GM19043 (cell line): ENCODE measurements around the gene TSEN34.
"Not testable (repeated sequence)": the region's sequence is repeated elsewhere in the genome, so short reads cannot be mapped to it uniquely, and the experiment has no call there.

Experiments used
- ATAC-seq: cut with Tn5 transposase; IDR thresholded peaks from one replicate; pipeline ENCODE4 v1.9.1; 2021; ENCODE audit warnings: low read depth; ENCODE audit not compliant: unreplicated experiment

Gene TSEN34

DNA sequence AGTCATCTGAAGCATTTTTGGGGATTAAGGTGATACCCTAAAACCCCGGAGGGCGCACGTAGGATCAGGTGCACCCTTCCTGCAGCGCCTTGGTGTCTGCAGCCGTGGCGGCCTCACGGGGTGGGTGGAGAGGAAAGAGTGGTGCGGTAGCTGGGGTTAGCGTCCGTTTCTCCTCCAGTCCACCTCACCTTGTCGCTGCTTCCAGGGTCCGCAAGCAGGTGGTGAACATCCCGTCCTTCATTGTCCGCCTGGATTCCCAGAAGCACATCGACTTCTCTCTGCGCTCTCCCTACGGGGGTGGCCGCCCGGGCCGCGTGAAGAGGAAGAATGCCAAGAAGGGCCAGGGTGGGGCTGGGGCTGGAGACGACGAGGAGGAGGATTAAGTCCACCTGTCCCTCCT lies 16.1 kb downstream of the TSEN34 start:
- not testable (repeated sequence) for ATAC-seq

DNA sequence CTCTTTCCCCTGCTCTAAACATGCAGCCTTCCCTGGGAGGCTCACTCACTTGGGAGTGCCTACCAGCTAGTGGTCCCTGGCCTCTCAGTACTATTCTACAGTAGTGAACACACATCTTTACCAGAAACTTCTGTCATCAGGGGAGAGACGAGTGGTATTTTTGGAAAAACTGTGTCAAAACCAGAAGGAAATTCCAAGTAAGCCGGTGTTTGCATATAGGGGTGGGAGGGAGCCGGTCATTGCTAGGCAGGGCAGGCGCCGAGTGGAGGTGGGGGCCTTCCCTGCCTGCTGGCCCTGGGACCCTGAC lies 16.5 kb downstream of the TSEN34 start:
- no peak for ATAC-seq

DNA sequence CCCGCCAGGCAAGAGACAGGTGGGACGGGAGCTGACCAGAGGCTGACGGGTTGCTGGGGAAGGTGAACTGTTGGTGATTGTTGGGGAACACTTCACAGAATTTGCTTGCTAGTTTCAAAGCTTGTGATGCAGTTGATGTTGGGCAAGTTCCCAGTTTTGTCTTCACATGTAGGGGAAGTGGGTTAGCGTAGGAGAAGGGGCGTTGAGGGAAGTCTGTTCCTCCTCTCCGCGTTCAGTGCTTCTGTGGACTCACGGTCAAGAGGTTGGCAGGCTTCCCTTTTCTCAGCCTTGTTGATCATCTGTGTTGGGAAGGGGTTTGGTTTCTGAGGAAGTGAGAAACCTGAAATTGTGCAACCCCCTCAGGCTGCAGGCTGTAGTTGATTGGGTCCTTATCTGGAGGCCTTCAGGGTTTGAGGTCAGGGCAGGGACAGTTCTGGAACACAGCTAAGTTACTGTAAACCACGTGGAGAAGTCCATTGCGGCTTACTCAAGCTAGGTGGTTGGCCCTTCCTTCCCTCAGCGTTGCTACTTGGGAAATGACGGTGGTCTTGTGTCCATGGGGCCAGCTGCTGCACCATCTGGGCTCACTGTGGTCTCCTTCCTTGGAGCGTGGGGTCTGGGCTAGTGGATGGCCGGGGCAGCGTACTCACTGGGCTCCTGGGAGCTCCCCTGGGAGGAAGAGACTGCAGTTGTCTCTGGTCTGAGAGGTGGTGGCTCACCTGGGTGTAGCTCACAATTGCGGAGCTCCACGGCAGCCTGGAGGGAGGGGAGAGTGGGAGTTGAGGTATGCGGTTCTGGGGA lies 17.1 kb downstream of the TSEN34 start:
- ATAC-seq, result peak; percentile 39

DNA sequence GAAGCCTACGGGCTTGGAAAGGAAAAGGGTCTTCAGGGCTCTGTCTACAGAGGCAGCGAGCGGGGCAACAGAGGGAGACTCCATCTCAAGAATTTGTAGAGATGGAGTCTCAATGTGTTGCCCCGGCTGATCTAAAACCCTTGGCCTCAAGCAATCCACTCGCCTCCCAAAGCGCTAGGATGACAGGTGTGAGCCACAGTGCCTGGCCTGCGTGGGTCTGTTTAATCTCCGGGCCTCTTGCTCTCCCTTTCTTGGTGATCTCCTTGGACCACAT lies 17.6 kb downstream of the TSEN34 start:
- no peak for ATAC-seq

DNA sequence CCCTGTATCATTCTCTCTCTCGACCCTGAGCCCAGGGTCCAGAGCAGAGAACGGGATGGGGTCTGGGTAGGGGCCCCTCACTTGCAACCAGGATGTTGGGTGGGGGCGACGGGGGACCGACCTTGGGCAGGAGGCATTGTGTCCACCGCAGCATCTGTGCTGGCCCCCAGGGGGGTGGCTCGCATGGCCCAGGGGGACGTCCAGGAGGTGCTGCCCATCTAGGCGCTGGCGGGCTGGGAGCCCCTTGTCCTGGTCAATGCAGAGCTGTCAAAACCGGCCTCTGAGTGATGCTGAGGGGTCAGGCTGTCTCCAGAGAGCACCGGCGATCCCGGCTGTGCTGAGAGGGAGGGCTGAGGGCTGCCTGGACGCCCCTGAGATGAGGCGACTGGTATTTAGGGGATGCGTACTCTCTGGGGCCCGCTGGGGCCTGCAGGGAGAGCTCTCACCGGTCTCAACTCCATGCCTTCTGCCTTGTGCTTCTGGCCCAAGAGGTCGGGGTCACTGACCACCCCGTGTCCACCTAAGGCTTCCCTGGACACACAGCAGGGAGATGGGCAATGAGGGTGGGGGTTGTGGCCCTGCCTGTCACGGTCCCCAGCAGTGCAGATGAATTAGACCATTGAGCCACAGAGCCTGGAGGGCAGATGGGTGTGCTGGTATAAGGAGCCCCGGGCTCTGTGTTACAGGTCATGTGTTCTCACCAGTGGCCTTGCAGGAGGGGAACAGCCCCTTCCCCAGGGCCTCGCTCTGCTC lies 18.1 kb downstream of the TSEN34 start:
- ATAC-seq, result no peak

DNA sequence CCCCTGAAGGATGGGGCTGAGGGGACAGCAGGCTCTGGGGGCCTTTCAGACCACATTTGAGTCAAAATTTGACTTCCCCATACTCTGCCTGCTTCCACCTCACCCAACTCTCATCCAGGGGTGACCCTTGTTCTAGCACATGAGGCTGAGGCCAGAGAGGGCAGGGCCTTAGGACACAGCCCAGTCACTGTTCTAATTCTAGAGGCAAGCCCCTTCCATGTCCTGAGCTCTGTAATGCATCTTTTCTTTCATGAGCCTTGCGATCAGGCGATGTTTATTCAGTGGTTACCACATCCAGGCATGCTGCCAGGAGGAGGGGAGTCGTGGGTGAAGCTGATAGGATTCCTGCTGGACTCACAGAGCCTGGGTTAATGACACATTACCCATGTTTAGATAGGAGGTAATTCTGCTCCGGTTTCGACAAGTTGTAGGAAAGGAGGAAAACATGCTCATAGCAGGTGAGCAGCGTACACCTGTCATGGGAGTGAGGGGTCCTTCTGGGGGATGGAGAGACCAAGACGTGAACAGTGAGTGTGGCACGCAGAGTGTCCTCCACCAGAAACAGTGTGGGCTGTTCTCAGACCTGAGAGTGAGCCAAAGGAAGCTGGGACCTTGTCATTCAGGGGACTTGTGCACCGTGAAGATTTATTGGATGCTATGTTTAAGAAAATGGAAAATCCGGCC lies 18.8 kb downstream of the TSEN34 start:
- ATAC-seq, result no peak

DNA sequence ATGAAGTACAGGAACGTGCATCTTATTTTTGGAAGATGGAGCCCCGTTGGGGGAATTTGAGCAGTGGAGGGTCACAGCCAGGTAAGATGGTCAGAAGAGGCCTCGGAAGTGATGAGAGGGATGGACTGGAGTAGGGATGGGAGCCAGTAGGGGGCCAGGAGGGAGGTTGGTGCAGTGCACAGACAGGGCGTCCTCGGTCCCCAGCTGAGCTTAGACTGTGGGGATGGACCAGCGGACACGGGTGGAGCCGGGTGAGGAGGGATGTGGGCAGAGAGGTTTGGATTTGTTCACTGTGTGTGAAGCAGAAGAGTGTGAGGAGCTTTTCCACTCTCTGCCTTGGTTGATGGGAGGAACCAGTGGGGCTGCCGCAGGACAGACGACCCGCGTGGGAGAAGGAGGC lies 20.1 kb downstream of the TSEN34 start:
- no peak for ATAC-seq

DNA sequence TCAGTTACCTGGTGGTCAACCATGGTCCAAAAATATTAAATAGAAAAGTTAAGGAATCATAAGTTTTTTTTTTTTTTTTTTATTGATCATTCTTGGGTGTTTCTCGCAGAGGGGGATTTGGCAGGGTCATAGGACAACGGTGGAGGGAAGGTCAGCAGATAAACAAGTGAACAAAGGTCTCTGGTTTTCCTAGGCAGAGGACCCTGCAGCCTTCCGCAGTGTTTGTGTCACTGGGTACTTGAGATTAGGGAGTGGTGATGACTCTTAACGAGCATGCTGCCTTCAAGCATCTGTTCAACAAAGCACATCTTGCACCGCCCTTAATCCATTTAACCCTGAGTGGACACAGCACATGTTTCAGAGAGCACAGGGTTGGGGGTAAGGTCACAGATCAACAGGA lies 23.1 kb downstream of the TSEN34 start:
- ATAC-seq, result not testable (repeated sequence)

DNA sequence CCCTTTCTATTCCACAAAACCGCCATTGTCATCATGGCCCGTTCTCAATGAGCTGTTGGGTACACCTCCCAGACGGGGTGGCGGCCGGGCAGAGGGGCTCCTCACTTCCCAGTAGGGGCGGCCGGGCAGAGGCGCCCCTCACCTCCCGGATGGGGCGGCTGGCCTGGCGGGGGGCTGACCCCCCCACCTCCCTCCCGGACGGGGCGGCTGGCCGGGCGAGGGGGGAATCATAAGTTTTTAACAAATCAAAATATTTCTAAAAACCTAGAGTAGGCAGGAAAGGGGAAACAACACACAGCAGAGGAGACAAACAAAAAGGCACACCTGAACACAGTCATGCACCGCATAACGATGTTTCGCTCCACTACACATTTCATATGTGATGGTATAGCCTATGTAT lies 23.6 kb downstream of the TSEN34 start:
- ATAC-seq, result not testable (repeated sequence)

DNA sequence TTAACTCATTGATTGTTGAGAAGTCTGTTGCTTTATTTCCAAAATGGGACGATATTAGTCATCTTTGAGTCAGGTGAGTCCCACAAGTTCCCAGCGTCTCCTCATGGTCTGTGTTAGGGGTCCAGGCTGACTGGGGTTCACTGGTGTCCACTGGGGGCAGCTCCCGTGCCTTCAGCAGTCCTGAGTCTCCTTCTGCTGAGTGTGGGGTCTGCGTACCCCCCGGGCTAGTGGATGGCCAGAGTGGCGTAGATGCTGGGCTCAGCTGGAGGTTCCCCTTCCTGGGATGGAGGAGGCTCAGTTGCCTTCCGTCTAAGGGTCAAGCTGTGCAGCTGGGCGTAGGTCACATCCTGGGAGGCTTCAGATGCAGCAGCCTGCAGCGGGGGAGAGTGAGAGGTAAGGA lies 25.8 kb downstream of the TSEN34 start:
- no peak for ATAC-seq

DNA sequence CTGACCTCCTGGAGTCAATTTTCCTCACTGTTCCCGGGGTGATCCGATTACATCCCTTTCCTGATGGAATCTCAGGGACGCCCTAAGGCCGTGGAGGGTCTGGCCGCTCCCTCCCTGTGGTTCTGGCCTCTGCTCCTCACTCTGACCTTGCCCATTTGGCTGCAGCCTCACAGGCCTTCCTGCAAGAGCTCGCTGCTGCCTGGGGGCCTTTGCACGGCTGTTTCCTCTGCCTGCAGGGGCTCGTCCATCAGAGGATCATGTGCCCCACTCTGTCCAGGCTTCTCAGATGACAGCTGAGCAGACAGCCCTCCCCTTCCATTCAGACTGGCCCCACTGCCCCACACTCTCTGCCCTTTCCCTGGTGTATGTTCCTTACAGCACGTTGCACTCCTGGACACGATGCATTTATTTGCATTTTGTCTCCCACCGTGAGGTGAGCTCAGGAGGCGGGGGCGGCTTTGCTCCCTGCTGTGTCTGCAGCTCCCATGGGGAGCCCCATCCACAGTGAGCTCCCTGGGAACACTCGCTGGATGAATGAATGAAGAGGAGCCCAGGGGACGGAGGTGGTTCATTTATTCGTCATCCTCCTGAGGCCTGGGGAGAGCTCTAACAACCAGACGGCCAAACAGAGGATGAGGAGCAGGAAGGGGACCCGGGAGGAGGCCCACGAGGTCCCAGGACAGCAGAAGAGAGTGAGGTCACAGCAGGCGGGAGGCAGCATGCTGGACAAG lies 26.6 kb downstream of the TSEN34 start:
- not testable (repeated sequence) for ATAC-seq

DNA sequence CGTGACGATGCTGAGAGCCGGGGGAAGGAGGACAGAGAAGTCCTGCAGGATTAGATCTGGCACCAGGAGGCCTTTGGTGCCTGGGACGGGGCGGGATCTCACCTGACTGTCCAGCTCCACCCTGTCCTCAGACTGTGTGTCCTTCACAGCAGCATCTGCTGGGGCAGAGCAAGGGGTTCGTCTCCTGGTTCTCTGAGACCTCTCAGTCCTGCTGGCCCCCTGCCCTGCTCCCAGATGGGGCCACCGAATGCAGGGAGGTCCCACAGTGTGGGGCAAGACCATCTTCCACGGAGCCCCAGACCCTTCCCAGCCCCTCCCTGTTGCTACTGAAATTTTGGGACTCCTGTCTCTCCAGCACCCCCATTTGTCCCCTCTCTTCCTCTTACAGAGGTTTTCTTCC lies 27.2 kb downstream of the TSEN34 start:
- ATAC-seq, result no peak

DNA sequence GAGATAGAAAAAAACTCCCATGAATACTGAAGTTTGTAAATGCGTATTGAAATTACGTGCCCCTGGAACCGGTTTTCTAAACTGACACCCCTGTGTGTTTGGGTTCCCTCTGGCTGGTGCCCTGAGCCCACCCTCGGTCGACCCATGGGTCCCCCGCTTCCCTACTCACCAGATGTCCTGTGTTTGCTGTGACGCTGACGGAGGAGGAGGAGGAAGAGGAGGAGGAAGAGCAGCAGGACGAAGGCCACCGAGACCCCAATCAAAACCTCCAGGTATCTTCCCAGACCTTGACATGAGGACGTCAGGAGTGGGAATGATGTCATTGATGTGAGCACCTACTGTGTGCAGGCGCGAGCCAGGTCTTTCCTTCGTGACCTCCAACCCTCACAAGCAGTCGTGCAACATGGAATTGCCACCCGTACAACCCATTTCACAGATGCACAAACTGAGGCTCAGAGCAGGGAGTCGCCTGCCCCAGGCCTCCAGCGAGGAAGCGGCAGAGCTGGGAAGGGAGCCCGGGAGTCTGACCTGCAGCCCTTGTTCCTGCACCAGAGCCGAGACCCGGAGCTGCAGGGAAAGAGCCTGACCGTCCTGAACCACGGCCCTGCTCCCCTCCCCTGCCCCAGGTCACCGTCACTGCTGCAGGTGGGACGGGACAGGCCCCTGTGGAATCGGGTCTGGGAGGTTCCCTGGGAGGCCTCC lies 28.0 kb downstream of the TSEN34 start:
- no peak for ATAC-seq

DNA sequence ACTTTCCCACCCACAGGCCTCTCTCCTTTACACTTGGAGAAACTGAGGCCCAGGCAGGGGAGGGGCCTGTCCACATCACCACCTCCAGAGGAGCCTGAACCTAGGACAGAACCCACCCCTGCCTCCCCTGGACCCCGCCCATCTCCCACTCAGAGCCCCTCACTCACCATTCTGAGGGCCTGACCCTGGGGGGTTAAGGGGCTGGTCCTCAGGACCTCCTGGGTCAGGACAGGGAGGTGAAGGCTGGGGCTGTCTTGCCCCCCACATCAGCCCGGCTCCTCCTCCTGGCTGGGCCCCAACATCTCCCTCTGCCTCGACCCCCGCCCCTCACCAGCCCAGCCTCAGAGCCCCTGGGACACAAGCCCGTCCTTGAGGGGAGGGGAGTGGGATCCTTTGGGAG lies 28.6 kb downstream of the TSEN34 start:
- ATAC-seq, result not testable (repeated sequence)

DNA sequence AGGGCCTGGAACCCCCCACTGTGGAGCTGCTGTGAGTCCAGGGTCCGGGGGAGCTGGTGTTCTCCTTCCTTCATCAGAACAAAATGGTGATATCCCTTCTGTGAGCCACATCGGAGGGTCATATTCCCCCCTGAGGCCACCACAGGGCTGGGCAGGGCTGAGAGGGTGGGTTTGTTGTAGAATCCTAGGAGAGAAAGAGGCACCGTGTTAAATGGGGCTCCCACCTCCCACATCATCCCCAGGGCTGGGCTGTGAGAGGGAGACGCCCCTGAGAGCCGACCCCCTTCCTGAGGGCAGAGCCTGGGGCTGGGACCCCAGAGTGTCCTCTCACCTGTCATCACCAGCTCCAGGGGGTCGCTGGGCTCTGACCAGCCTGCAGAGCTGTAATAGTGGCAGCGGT lies 30.8 kb downstream of the TSEN34 start:
- ATAC-seq, result not testable (repeated sequence)

DNA sequence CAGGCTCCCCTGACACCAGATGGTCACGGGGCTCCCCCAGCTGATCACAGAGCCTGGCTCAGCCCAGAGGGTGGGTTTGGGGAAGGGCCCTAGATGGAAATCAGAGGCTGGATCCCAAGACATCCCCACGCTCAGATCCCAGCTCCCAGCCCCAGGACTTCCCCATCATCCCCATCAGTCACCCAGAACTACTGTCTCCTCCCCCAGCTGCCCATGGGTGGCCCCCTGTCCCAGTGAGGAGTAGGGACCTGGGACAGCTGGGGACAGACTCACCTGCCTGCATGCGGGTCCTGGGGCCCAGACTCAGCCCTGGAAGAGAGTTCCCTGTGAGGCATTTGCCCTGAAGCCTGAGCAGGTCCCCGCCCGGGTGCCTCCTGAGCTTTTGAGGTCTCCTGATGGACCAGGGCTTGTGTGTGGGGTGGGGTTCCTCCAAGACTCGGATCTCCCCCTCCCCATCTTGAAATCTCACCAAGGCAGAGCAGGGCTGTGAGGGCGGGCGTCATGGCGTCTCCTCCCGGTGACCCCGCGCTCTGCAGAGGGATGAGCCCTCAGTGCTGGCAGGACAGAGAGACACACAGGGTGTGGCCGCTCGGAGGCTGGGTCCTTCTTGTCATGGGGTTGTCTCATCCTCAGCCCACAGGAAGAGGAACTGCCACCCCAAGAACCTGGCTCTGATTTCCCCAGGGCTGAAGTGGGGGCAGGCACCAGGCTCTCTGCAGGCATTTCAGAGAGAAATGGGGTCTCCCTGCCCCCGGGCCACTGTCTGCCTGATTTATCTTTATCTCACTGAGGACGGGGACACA lies 31.6 kb downstream of the TSEN34 start, which contains the start of gene LILRB3:
TSS of gene LILRB3 (minus strand) at position 534 of the 803 bp plus-strand sequence. CDS start at position 503, 31 bp downstream.
- ATAC-seq, result not testable (repeated sequence)

DNA sequence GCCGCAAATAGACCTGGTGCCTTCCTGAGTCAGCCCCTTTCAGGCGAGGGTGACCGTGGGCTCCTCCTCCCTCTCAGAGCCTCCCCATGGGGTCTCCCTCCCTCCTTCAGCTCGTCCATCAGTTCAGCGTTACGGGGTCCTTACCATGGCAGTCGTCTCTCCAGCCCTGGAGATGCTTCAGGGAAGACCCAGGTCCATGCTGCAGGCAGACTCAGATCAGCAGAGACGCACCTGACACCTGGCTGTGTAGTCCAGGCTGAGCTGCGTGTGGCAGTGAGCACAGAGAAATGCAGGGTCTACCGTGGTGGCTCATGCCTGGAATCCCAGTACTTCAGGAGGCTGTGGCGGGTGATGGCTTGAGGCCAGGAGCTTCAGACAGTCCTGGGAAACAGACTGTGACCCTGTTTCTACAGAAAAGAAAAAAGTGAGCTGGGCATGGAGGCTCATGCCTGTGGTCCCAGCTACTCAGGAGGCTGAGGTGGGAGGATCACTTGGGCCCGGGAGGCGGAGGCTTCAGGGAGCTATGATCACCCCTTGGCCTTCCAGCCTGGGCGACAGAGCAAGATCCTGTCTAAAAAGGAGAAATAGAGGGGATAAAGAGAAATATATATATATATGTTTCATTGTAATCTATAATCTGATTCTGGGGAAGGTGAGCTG lies 32.3 kb downstream of the TSEN34 start:
- ATAC-seq, result not testable (repeated sequence)

DNA sequence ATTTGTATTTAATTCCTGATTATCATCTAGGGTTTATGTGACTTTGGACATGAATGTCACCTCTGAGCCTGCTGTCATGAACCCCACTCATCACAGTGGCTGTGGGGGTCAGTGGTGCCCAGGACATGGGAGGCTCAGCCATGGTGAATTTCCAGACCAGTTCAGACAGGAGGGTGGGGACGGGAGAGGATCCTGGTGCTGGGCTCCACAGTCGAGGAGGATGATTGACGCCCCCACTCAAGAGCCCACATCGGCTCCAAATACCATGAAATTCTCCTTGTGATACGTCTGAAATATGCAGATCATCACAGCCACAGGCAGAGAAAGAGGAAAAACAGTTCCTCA lies 32.8 kb downstream of the TSEN34 start:
- ATAC-seq, result not testable (repeated sequence)

DNA sequence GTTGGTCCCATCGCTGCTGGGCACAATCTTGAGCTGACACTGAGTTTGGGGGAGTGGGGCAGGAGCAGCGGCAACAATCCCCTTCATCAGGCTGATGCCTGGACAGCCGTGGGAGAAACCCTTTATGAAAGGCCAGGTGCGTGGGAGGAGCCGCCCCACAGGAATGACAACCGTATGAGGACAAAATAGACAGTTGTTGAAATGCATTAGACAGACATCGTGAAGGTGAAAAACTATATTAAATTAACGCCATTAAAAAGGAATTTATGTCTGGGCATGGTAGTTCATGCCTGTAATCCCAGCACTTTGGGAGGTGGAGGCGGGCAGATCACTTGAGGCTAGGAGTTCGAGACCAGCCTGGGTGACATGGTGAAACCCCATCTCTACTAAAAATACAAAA lies 33.5 kb downstream of the TSEN34 start:
- ATAC-seq, result not testable (repeated sequence)
